HG03521 (cell line): Measurements from ENCODE around the gene C17orf67.

ENCODE experiments used
- ATAC-seq: cut with Tn5 transposase; IDR thresholded peaks from one replicate; pipeline ENCODE4 v1.9.1; 2021; ENCODE audit warnings: mild to moderate bottlenecking, moderate library complexity; ENCODE audit not compliant: unreplicated experiment

The C17orf67 gene, protein sequence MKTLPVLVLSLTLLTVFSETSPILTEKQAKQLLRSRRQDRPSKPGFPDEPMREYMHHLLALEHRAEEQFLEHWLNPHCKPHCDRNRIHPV

DNA sequence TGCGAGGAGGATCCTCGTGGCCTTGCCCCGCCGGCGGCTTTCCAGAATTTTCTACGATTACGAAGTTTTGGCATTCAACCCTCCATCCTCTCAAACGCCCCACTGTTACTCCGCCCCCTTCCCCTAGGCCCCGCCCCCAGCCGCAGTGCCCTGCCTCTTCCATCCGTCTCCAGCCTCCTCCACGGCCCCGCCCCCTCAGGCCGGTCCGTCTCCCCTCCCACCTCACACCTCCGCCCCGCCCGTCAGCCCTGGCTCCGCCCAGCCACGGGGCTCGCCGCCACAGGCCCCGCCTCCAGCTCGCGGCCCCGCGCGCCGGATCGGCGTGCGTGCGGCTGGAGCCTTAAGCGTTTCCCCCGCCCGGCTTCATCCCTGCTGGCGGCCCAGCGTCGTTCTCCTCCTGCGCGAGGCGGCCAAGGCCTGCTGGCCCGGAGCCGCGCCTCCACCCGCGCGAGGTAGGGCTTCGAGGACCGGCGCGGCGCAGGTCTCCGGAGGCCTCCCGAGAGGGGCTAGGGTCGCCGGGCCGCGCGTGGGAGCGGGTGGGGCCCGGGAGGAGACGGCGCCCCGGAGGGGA is at the start of gene C17orf67, which contains the start of gene DGKE:
Gene C17orf67, minus strand, starts transcription at position 112 of the 571 bp plus-strand sequence. CDS start 18,110 bp downstream, outside the sequence.
Gene DGKE, plus strand, starts transcription at position 343 of the 571 bp plus-strand sequence. CDS start 645 bp downstream, outside the sequence.
- ATAC-seq, result peak; percentile 68

DNA sequence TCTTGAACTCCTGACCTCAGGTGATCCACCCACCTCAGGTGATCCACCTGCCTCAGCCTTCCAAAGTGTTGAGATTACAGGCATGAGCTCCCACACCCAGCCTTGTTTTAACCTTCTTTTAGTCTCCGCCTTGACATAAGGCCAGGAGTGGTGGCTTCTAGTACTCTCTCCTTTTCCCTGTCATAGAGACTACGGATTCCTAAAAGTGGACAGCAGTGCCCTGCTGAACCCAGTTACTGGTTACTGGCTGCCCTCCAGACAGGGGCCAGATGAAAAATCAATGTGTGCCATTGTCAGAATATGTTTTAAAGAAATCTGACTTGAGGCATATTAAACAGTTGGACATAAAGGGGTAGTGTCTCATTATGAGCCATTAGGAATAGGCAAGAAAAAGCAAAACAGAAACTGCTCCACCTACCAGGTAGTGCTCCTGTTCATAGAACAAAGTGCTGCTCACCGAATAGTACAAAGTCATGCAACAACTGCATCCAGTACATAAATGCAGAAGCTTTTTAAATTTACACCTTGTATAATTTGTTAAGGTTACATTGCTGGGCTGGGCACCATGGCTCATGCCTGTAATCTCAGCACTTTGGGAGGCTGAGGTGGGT is 48.1 kb upstream of the C17orf67 start:
- no peak for ATAC-seq

DNA sequence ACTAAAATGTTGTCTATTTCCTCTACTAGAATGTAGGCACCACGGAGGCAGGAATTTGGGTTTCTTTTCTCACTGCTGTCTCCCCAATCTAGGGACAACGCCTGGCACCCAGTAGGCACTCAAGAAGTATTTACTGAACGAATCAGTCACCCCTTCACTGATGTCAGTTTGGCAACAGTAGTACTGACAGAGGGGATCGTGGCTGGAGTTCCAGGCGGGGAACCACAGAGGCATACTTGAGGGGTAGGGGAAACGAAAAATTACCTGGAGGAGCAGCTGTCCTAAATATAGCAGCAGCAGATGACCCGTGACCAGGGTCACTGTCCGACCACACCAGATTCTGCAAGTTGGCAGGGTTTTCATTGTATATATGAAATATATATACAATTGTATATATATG is 46.9 kb upstream of the C17orf67 start:
- no peak for ATAC-seq

DNA sequence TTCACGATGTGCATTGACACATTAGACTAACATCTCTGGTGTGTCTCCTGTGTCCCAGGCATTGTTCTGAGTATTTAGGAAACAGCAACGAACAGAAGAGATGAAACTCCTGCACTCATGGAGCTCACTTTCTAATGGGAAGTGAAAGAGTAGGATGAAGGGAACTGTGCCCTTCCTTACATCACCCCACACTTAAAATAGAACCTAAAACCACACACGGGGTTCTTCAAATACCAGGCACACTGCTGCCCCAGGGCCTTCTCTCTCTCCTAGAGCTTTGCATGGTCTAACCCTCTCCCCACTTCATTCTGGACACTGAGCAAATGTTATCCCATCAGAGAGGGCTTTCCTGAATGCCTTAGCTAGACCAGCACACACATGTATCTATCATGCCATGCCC is 46.4 kb upstream of the C17orf67 start:
- ATAC-seq, result no peak

DNA sequence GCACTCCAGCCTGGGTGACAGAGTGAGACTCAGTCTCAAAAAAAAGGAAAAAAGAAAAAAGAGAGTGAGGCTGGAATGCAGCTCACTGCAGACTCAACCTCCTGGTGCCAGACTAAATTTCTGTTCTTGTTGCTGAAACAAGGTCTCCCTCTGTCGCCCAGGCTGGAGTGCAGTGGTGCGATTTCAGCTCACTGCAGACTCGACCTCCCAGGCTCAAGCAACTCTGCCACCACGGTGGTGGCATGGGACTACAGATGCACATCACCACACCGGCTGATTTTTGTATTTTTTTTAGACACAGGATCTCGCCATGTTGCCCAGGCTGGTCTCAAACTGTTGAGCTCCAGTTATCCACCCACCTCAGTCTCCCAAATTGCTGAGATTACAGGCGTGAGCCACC is 45.6 kb upstream of the C17orf67 start:
- ATAC-seq, result no peak

DNA sequence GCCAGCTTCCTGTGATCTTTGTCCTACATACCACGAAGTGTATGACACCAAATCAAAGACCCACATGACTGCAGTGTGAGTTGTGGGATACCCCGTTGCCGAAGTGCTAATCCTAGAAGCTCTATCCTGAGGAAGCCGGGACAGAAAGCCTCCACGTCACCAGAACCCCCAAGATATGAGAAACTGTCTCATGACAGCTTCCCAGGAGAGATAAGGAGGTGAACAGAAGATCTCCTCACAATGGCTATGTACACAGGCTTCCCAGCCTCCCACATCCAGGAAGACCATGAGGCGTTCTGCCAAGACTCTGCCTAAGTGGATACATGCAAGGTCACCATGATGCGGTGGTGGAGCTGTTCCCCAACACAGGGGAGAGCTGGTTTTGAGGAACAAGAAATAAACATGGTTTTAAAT is 43.1 kb upstream of the C17orf67 start:
- no peak for ATAC-seq

DNA sequence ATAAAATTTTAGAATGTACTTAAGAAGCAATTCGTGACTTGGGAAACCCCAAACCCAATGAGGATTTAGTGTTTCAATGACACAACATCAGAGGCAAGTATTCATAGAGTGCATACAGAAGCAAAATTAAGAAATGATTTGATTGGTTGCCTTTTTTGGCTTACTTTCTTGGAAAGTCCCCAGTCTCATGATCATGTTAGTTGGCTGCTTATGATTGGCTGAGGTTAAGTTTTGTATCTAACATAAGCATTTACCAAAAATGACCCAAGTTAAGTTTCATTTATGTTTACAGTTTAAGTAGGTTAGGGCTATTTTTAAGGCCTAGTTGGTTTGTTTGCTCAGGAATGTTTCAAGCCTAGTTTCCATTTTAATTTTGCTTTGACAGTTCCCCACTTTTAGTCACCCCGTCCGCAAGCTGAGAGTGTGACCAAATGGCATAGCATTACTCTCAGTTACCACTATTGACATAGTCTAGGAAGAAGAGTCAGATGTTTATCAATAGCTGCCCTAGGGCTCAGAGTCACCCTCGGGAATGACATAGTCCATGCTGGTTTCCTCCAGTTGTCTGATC is 36.4 kb upstream of the C17orf67 start:
- ATAC-seq, result no peak

DNA sequence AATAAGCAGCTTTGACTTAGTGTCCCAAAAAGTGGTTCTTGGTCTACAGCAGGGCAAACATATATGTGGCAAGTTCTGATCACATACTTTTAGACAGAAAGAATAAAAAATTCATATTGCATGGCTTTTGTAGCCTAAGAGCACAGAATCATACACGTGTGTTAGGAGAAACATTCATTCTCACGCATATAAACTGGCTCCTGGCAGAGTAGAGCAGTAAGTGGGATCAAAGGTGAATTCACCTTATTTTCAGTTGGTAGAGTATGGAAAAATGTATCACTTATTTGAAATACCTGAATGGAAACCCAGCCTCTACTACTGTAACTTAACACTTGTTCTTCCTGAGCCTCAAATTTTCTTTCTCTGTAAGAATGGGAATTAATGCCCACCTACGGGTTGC is 35.0 kb upstream of the C17orf67 start:
- ATAC-seq, result no peak

DNA sequence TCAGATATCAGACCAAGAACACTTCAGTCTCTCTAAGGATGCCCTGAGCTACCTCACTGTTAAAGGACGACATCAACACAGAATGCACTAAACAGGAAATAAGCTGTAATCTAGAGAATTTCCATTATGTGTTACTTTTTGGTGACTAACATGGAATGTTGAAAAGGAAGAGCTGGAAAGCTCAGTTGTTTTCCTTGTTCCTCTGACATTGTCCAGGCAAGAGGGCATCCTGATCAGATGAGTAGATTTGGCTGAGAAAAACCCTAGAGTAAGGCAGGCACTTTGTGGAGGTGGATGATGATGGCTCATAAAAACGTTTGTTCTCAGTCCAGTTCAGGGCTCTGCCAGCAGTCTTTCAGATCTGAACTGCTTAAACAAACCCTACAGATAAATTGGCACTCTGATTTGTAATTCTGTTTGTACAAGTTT is 34.2 kb upstream of the C17orf67 start:
- no peak for ATAC-seq

DNA sequence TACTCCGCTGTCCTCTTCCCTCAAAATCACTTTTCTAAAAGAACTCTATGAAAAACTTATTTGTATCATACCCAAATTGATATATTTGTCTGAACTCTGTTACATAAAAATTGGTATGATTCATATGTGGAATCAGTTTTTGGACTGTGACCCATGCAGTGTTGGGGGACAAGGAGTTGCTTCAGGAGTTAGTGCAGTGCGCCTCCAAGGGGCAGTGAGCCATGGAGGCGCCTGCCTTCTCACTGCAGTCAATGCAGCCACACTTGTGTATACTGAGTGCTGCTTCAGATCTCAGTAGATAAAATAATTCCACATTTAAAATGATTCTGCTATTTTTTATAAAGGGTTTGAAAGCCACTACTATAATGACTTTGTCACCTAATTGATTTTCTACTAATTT is 32.8 kb upstream of the C17orf67 start:
- ATAC-seq, result no peak

DNA sequence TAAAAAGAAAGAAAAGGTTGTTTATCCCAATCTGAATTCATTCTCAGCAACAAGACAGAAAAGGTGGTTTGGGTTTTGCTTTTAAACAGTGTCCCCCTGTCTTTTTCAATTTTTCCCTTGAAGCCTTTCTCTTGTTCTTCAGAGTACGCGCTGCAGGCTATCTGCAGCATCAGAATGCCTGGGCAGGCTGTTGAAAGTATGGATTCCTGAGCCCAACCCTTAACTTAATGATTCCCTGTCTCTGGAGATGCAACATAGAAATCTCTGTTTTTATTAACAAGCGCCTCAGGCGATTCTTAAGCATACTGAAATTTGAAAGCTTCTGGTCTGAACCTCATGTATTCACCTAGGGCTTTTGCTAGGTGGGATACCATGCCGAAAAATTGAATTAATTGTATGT is 32.4 kb upstream of the C17orf67 start:
- no peak for ATAC-seq

DNA sequence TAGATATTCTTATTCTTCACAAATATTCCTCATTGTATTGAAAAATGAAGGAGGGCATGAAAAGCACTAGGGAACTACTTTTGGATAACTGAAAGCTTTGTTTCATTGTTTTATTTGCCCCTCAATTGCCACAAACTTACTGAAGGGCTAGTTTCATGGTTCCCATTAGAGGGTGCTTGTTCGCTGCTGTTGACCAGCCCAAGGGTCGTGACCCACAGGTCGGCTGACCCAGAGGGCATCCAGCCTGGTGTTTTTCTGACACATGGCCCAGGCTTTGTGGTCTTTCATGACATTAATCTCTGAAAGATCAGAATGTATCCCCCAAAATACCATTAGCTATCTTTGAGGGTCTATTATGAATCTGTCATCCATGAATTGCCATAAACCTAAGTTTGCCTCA is 30.3 kb upstream of the C17orf67 start:
- ATAC-seq, result no peak

DNA sequence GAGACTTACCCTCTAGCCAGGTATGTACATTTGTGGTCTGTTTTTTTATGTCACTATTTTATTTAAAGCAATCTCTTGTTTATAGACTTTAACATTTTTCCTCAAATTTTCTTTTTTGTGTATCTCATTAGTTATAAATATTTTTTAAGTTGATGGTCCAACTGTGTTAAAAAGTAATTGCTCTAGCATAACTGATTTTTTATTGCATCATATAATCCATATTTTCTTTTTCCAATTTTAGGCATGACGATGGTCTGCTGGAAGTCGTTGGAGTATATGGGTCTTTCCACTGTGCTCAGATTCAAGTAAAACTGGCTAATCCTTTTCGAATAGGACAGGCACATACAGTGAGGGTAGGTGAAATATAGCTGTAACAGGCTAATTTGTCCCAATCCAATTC is 28.2 kb upstream of the C17orf67 start:
- ATAC-seq, result no peak

DNA sequence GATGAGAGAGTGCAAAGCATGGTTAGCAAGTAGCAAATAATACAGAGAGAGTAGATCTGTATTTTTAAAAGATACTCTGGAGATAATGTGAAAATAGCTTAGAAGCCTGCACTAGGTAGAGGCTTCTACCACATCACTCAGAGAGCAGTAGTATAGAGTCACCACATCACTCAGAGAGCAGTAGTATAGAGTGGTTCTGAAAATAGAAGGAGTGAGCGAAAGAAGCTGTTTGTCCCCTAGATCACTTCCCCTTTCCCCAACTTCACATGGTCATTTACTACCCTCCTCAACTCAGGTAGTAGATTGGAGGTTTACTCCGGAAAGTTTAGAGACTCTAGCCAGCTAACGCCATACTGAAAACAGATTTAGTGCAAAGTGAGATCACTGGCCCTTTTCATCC is 17.3 kb upstream of the C17orf67 start:
- ATAC-seq, result no peak

DNA sequence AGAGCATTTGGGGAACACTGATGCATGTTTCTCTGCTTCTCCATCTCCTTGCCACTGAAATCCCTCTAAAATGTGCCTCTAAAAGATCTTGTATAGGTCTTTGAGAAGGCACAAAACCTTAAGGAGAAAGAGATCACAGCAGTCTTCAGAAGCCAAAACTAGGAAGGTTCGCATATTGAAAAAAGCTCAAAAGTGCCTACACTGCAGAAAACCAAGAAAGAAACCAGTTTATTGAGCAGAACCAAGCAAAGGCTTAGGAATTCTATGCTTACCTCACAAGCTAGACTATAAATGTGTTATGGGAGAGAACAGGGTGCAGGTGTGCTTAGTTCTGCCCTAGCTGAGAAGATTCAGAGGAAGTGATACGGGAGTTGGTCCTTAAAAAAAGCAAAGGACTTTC is 16.9 kb upstream of the C17orf67 start:
- ATAC-seq, result no peak

DNA sequence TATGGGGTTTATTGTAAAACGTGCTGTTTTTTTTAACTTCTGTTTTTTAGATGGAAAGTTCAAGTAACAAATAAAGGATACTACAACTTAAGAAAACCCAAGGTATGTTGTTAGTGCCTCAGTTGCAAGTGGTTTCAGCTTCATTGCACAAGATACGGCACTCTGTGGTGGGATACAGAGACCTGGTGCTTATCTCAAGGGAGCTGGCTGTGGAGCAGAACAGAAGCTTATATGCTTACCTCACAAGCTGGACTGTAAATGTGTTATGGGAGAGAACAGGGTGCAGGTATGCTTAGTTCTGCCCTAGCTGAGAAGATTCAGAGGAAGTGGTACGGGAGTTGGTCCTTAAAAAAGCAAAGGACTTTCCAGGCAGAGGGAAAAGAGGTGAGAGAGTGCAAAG is 15.4 kb upstream of the C17orf67 start:
- no peak for ATAC-seq

DNA sequence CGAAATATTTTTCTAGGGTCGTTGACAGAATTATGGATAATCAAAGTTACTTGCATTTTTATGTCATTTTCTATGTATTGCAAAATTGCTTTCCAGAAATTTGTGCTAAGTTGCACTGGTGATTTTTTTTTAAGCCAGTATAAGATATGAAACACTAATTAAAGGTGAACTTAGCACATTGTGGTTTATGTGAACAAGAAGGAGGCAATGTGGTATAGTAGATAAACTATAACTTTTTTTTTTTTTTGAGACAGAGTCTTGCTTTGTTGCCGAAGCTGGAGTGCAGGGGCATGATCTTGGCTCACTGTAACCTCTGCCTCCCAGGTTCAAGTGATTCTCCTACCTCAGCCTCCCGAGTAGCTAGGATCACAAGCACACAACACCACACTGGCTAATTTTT is 13.4 kb upstream of the C17orf67 start:
- ATAC-seq, result no peak

DNA sequence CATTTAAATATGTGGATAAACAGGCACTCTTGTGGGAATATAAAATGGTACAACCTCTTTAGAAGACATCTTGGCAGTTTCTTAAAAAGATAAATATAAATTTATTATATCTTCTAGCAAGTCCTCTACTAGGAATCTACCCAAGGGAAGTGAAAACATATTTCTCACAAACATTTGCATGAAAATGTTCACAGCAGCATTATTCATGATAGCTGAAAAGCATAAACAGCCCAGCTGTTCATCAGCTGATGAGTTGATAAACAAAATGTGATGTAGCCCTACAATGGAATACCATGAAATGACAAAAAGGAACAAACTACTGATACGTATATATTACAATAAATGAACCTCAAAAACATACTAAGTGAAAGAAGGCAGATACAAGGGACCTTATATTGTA is 12.2 kb upstream of the C17orf67 start:
- no peak for ATAC-seq

DNA sequence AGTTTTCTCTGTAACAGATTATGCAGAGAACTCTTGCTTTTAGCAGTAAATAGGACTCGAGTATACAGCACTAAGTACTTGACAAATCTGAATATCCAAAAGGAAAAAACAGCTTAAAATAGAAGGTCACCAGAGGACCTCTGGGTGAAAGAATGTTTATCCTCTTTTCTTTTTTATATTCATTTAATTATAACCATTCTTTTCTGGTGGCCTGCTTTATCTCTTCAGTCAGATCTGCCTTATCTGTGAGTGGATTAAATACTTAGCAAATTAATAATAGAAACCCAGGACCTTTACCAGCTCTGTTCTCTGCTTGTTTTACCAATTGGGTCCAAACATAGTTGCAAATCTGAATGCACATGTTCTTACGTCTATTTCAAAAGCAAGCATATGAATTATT is 8.9 kb upstream of the C17orf67 start:
- no peak for ATAC-seq

DNA sequence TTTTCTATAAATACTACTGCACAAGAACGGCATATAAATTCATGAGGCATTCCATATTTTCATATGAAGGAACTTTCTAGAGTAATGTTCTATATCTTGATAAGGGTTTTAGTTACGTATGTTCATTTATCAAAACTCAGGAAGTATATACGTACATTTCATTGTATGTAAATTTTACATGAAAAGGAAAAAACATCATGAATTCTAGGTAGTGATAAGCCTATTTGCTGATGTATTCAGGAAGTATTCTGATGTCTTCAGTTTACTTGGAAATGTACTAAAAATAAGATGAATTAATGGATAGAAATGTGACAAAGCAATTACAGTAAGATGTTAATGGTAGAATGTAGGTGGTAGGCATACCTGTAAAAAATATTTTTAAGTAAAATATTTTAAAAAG is 5.0 kb upstream of the C17orf67 start:
- no peak for ATAC-seq

DNA sequence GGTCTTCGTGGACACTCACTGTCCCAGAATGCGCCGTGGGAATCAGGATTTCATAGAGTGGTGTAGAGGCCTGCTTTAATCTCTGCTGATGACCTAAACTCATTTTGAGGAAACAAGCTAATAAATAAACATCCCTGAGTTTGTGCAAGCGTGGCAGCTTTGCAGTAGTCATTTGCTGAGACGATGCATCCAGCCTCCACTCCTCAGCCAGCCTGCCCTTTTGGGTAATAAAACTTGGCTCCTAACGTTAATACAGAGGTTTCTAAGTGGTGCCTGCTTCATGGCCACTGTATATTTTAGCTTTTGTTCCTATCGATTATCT is 1.5 kb upstream of the C17orf67 start:
- no peak for ATAC-seq
